ENCODE data around the gene RRP36. TPM values are rescaled to one million over a fixed set of nuclear protein-coding genes. Genes with fewer than 3 reads are reported as not detected.
A peak's percentile ranks its signal among the peaks of the same experiment; 100 is the strongest.

Gene RRP36
- total RNA-seq, 1 donor from 2014 or later, result 58.6 TPM

GRCh38 chr6:42978839-42979522, 42.4 kb upstream of the RRP36 start, which contains the start of gene PEX6:
TSS of gene PEX6 (minus strand) at chr6:42979181. CDS start at chr6:42979150, 31 bp downstream.
- Mint-ChIP-seq H3K27me3 (ENCODE audit: low read depth) (no peaks in the 10 kb centered on the region), H3K4me1 (ENCODE audit: low read depth) (peaks cover 31% of the 10 kb centered on the region), H3K4me3 (ENCODE audit: unreplicated experiment) (peak within 1 kb of the TSS; percentile 89), H3K36me3 (ENCODE audit: low read depth) (peaks cover 3% of the 10 kb centered on the region), H3K27ac (ENCODE audit: unreplicated experiment) (peak within 1 kb of the TSS; percentile 95), H3K9me3 (ENCODE audit: low read depth) (no peaks in the 10 kb centered on the region)
- TF ChIP-seq, protein P1, sequence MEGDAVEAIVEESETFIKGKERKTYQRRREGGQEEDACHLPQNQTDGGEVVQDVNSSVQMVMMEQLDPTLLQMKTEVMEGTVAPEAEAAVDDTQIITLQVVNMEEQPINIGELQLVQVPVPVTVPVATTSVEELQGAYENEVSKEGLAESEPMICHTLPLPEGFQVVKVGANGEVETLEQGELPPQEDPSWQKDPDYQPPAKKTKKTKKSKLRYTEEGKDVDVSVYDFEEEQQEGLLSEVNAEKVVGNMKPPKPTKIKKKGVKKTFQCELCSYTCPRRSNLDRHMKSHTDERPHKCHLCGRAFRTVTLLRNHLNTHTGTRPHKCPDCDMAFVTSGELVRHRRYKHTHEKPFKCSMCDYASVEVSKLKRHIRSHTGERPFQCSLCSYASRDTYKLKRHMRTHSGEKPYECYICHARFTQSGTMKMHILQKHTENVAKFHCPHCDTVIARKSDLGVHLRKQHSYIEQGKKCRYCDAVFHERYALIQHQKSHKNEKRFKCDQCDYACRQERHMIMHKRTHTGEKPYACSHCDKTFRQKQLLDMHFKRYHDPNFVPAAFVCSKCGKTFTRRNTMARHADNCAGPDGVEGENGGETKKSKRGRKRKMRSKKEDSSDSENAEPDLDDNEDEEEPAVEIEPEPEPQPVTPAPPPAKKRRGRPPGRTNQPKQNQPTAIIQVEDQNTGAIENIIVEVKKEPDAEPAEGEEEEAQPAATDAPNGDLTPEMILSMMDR (IDR thresholded peaks at IDR 0.05), result peak; percentile 16
- DNase-seq (ENCODE audit: low spot score), result no peak

DNA sequence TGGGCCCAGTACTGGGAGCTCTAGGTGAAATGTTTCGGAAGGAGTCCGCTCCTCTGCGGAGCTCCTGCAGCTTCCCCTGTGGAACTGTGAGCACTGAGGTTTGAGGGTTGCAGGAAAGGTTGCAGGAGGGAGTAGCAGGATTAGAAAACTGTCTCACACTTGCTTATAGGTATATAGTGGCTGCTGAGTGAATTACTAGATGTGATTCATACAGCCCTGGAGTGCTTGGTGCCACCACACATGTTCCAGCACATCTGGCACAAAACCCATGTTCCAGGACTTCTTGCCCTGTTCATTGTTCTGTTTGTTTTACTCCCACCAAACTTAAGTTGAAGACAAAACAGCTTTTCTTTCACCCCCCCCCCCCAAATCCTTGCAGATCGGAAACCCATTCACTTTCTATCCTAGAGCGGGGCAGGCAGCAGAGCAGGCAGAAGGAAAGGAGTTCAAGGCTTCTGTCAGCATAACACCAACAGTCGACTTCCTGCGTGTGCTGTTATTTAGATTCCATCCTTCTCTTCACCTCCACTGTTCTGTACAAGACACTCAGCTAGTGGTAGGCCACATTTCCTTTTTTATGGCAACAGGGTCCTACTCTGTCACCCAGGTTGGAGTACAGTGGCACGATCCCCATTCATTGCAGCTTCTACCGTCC, 41.8 kb upstream of the RRP36 start:
- peaks cover 32% of the 10 kb centered on the region for H3K4me1 Mint-ChIP-seq (ENCODE audit: low read depth)

DNA sequence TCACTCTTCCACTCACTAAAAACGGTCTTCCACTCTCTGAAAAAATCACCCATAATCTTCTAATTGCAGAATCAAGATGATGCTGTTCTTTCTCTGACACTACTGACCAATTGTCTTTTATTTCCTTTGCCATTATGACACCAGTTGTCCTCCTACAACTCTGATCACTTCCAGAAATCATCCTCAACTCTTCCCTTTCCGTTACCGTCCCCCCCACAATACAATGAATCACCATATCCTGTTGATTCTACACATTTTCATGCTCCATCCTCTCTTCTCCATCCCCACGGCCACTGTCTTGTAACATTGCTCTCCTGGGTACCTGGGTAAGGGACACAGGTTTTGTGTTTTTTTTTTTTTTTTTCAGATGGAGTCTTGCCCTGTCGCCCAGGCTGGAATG, 39.6 kb upstream of the RRP36 start:
- no peak for DNase-seq (ENCODE audit: low spot score)
- H3K27ac Mint-ChIP-seq (ENCODE audit: unreplicated experiment), result no peak overlapping the region
- peaks cover 1% of the 10 kb centered on the region for H3K36me3 Mint-ChIP-seq (ENCODE audit: low read depth)
- no peaks in the 10 kb centered on the region for H3K9me3 Mint-ChIP-seq (ENCODE audit: low read depth)
- H3K4me1 Mint-ChIP-seq (ENCODE audit: low read depth), result peaks cover 47% of the 10 kb centered on the region
- H3K27me3 Mint-ChIP-seq (ENCODE audit: low read depth), result no peaks in the 10 kb centered on the region
- TF ChIP-seq, protein P1 (IDR thresholded peaks at IDR 0.05), result no peak
- H3K4me3 Mint-ChIP-seq (ENCODE audit: unreplicated experiment), result no peak overlapping the region

More for the DNA sequence above, 41.8 kb upstream of the RRP36 start:
- H3K36me3 Mint-ChIP-seq (ENCODE audit: low read depth), result peaks cover 2% of the 10 kb centered on the region
- peak overlapping the region; percentile 95 for H3K27ac Mint-ChIP-seq (ENCODE audit: unreplicated experiment)
- H3K9me3 Mint-ChIP-seq (ENCODE audit: low read depth), result no peaks in the 10 kb centered on the region
- no peaks in the 10 kb centered on the region for H3K27me3 Mint-ChIP-seq (ENCODE audit: low read depth)
- no peak for DNase-seq (ENCODE audit: low spot score)
- peak overlapping the region; percentile 89 for H3K4me3 Mint-ChIP-seq (ENCODE audit: unreplicated experiment)
- TF ChIP-seq, protein P1 (IDR thresholded peaks at IDR 0.05), result no peak

DNA sequence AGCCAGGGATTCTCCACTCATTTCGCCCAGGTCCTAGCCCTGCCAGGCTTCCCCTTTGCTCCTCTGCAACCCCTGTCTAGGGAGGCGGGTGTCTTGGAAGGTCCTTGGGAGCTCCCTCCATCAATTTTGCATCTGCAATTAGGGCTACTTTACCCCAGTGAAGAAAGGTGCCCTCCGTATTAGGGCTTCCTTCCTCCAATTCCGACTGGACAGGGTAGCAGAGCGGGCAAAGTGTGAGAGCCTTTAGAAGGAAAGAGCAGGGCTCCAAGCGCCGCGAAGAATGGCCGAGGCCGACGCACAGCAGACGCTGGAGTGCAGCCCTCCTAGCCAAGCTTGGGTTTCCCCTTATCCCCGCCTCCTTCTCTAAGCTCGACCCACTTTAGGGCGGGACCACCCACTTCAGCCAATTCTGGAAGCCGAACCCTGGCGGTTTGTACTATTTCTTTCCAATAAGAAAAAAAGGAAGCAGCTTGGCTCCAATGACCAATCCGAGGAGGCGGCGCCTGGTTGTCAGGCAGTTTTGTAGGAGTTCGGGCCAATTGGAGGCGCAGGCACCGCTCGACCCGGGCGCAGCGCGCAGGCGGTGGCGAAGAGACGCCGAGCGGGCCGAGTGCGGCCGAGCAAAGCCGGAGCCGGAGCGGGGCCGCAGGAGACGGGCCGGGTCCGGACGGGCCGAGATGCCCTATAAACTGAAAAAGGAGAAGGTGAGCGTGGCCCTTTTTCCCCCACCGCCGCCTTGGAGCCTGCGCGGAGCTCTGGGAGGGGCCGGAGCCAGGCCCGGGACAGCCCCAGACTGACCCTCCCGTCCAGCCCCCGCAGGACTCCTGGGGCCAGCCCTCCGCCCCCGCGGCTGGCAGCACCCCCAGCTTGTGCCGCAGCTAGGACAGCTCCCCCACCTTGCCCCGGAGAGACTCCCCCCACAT, 37.2 kb upstream of the RRP36 start, which contains the start of gene PPP2R5D:
PPP2R5D (plus strand) TSS at position 570 of the 923 bp plus-strand sequence; CDS start at position 678, 108 bp downstream.
- Mint-ChIP-seq H3K27me3 (ENCODE audit: low read depth) (no peaks in the 10 kb centered on the region), H3K27ac (ENCODE audit: unreplicated experiment) (peak within 1 kb of the TSS; percentile 89), H3K4me3 (ENCODE audit: unreplicated experiment) (peak within 1 kb of the TSS; percentile 86), H3K9me3 (ENCODE audit: low read depth) (no peaks in the 10 kb centered on the region), H3K36me3 (ENCODE audit: low read depth) (peaks cover 2% of the 10 kb centered on the region), H3K4me1 (ENCODE audit: low read depth) (peaks cover 54% of the 10 kb centered on the region)
- peak; percentile 97 for DNase-seq (ENCODE audit: low spot score)
- TF ChIP-seq, protein P1 (IDR thresholded peaks at IDR 0.05), result peak; percentile 13
